SK-N-SH treated with all-trans-retinoic acid at 6 μM for 48 hours (cell line): ENCODE results near the gene PSMD12.

ENCODE experiments used
- ARNTL ChIP-seq: fragments of 450-650 bp; formaldehyde crosslinking; IDR thresholded peaks from 2 replicates; pipeline ENCODE4 v1.5.0; 2020; ENCODE audit warnings: low read depth, mild to moderate bottlenecking, moderate library complexity, borderline replicate concordance
- TCF4 ChIP-seq: fragments of 250-450 bp; sonication (Bioruptor Pico); IDR thresholded peaks from 2 replicates; pipeline ENCODE4 v1.8.0; 2021; ENCODE audit warnings: mild to moderate bottlenecking, moderate library complexity, borderline replicate concordance
- ZNF8 ChIP-seq: fragments of 450-650 bp; formaldehyde crosslinking; IDR thresholded peaks from 2 replicates; pipeline ENCODE4 v1.5.0; 2020; ENCODE audit warnings: mild to moderate bottlenecking, moderate library complexity
- TF ChIP-seq, protein P1 (sequence below): fragments of 250-450 bp; sonication (Bioruptor Pico); IDR thresholded peaks from 2 replicates; pipeline ENCODE4 v1.8.0; 2020; ENCODE audit warnings: mild to moderate bottlenecking, moderate library complexity, borderline replicate concordance

DNA sequence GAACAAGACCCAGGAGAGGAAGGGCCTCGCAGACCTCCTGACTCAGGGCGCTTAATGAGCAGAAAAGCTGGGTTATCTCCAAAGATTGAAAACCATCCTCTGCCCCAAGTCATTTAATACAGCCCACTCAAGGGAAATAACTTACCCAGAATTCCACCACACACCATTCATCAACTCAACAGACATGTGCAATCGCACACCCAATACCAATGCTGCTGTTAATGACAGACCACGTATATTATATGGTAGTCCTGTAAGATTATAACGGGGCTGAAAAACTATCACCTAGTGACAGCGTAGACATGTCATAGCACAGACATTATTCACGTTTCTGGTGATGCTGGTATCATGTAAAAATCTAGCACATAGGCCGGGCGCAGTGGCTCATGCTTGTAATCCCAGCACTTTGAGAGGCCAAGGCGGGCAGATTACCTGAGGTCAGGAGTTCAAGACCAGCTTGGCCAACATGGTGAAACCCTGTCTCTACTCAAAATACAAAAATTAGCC is 68.9 kb downstream of the PSMD12 start:
- TF ChIP-seq, protein P1, sequence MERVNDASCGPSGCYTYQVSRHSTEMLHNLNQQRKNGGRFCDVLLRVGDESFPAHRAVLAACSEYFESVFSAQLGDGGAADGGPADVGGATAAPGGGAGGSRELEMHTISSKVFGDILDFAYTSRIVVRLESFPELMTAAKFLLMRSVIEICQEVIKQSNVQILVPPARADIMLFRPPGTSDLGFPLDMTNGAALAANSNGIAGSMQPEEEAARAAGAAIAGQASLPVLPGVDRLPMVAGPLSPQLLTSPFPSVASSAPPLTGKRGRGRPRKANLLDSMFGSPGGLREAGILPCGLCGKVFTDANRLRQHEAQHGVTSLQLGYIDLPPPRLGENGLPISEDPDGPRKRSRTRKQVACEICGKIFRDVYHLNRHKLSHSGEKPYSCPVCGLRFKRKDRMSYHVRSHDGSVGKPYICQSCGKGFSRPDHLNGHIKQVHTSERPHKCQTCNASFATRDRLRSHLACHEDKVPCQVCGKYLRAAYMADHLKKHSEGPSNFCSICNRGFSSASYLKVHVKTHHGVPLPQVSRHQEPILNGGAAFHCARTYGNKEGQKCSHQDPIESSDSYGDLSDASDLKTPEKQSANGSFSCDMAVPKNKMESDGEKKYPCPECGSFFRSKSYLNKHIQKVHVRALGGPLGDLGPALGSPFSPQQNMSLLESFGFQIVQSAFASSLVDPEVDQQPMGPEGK, result no peak
- TF ChIP-seq ARNTL (CRISPR knock-in tag) (no peak), TCF4 (CRISPR knock-in tag) (no peak), ZNF8 (CRISPR knock-in tag) (no peak)
